K562 (cell line): Measurements from ENCODE around the gene TUBA8.

Experiments used
- CTCF ChIP-seq, 3 experiments: IDR thresholded peaks in 2 of 3; conservative IDR thresholded peaks in 1 of 3; 2 replicates each; pipeline ENCODE4 v1.5.1; 2011 to 2012; ENCODE audit warnings: low read length in 3 of 3, mild to moderate bottlenecking in 3 of 3, control low read depth in 2 of 3, improper control_type of control experiment in 1 of 3, inconsistent platforms in 1 of 3, low read depth in 1 of 3, mixed read lengths in 1 of 3, moderate library complexity in 1 of 3; ENCODE audit not compliant: insufficient read depth in 2 of 3
- RB1 ChIP-seq: fragments of 450-650 bp; IDR thresholded peaks from 2 replicates; pipeline ENCODE4 v1.6.1; 2017; ENCODE audit warnings: low read depth, mild to moderate bottlenecking

GRCh38 chr22:18091478-18091877 lies 19.1 kb upstream of the TUBA8 start:
- TF ChIP-seq RB1 (no peak), CTCF (IDR thresholded peaks at IDR 0.05 in 2 of 3, conservative IDR thresholded peaks at IDR 0.05 in 1 of 3; ENCODE audit: insufficient read depth in 2 of 3, low read depth in 1 of 3, low read length in 3 of 3) (no peak)
